D721Med (cell line): ENCODE measurements around the gene OGDH.
"Not testable (repeated sequence)": the region's sequence is repeated elsewhere in the genome, so short reads cannot be mapped to it uniquely, and the experiment has no call there.

Source experiments
- DNase-seq: peaks from one replicate; pipeline ENCODE4 v3.0.0; 2011; ENCODE audit warnings: low spot score; ENCODE audit not compliant: insufficient read length
- FAIRE-seq: peaks from 2 replicates; lab custom pipeline; 2011; peaks lifted over from hg19 to GRCh38; lab: Jason Lieb, UNC
- CTCF ChIP-seq: IDR thresholded peaks from 2 replicates; pipeline ENCODE4 v1.5.1; 2012; ENCODE audit warnings: mild to moderate bottlenecking, control low read depth; ENCODE audit not compliant: insufficient read depth; ENCODE audit errors: missing control alignments

The OGDH gene

GRCh38 chr7:44595934-44596635 is 10.3 kb upstream of the OGDH start:
- TF ChIP-seq CTCF: no peak
- no peak for DNase-seq
- no peak for FAIRE-seq

- not testable (repeated sequence) for DNase-seq, FAIRE-seq
These were observed 9.2 kb upstream of the OGDH start for GRCh38 chr7:44597181-44597580.

- no peak for TF ChIP-seq CTCF
- no peak for DNase-seq
- no peak for FAIRE-seq
These were observed 7.2 kb upstream of the OGDH start for GRCh38 chr7:44599222-44599621.

DNA sequence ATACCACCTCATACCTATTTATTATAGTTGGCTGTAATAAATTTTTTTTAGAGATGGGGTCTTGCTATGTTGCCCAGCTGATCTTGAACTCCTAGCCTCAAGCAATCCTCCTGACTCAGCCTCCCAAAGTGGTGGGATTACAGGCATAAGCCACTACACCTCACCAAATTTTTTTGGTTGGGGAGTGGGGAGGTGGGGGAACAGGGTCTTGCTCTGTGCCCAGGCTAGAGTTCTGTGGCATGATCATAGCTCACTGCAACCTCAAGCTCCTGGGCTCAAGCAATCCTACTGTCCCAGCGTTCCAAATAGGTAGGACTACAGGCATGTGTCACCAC is 3.9 kb upstream of the OGDH start:
- DNase-seq (no peak), FAIRE-seq (no peak)
- TF ChIP-seq CTCF: no peak

DNA sequence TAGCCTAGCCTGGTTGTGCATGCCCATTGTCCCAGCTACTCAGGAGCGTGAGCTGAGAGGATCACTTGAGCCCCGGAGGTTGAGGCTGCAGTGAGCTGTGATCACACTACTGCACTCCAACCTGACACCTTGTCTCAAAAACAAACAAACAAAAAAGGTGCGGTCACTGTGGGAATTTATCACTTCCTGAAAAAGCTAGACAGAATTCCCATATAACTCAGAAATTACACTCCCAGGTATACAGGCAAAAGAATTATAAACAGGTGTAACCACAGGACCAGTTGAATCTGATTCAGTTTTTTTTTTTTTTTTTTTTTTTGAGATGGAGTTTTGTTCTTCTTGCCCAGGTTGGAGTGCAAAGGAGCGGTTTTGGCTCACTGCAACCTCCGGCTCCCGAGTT is 3.2 kb upstream of the OGDH start:
- FAIRE-seq (no peak), DNase-seq (no peak)
- TF ChIP-seq CTCF: no peak

GRCh38 chr7:44604941-44605340 is 1.5 kb upstream of the OGDH start:
- DNase-seq (no peak), FAIRE-seq (no peak)
- no peak for TF ChIP-seq CTCF

DNA sequence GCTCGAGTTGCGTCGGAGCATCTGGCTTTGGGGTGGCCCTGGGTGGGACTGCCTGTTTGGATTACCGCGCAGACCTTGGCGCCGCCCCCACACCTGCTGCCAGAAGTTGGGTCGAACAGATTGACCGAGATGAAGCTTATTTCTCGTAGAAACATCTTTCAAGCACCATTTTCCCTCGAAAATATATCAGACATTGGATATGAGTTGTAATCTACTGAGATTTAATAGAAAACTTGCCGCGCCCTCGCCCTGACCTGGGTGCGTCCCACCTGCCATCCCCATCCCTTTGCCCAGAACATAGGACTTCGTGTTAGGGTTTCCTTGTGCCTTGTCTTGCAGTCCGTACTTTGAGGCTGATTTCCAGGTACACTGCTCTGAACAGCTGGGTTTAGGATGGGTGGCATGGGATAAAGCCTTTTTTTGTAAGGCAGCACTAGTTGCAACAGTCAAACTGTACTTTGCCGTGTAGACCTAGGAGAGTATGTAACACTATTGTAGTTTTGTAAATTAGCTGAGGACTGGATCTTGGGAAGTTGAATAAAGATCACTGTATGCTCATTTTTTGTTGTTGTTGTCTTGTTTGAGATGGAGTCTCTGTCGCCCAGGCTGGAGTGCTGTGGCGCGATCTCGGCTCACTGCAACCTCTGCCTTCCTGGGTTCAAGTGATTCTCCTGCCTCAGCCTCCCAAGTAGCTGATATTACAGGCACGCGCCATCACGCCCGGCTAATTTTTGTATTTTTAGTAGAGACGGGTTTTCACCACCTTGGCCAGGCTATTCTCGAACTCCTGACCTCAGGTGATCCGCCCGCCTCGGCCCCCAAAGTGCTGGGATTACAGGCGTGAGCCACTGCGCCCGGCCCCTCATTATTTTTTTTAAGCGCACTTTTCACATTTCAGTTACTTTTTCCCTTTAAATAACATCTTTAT is 978 bp downstream of the OGDH start:
- FAIRE-seq (no peak), DNase-seq (no peak)
- no peak for TF ChIP-seq CTCF
